DND-41 (cell line): ENCODE measurements around the gene CBLN1.

Experiments used
- ATAC-seq: fragments of 200-7000 bp; cut with Tn5 transposase; 3 replicates; pipeline ENCODE4 v1.9.1; 2021; ENCODE audit warnings: low read depth; ENCODE audit not compliant: insufficient read depth
- DNase-seq: peaks from one replicate; pipeline ENCODE4 v3.0.0-alpha.2; 2020
- H2AFZ ChIP-seq: 2 replicates; pipeline ENCODE4 v1.6.0; 2012; ENCODE audit warnings: low read depth, low read length
- H3K27ac ChIP-seq: 2 replicates; pipeline ENCODE4 v1.5.1; 2012; ENCODE audit warnings: low read length, inconsistent platforms
- H3K27me3 ChIP-seq: fragments of 200-600 bp; sonication (generic); 2 replicates; pipeline ENCODE4 v1.6.0; 2012; ENCODE audit warnings: low read length, mild to moderate bottlenecking, inconsistent platforms; ENCODE audit not compliant: insufficient read depth, poor library complexity
- H3K36me3 ChIP-seq: 2 replicates; pipeline ENCODE4 v1.5.1; 2012; ENCODE audit warnings: low read length, inconsistent platforms; ENCODE audit not compliant: insufficient read depth
- H3K4me1 ChIP-seq: 2 replicates; pipeline ENCODE4 v1.5.1; 2012; ENCODE audit warnings: mild to moderate bottlenecking, low read length; ENCODE audit not compliant: insufficient read depth
- H3K4me2 ChIP-seq: 2 replicates; pipeline ENCODE4 v1.6.0; 2012; ENCODE audit warnings: mild to moderate bottlenecking, moderate library complexity, low read length, inconsistent platforms; ENCODE audit not compliant: insufficient read depth
- H3K4me3 ChIP-seq, 2 experiments: fragments of 200-600 bp in 1 of 2; shearing (Covaris generic) in 1 of 2; 2 replicates each; pipeline ENCODE4 v1.5.1; 2012 to 2016; ENCODE audit warnings: inconsistent platforms in 2 of 2, low read length in 2 of 2, mild to moderate bottlenecking in 2 of 2, low read depth in 1 of 2, moderate library complexity in 1 of 2
- H3K79me2 ChIP-seq: 2 replicates; pipeline ENCODE4 v1.6.0; 2012; ENCODE audit warnings: low read length, inconsistent platforms; ENCODE audit not compliant: insufficient read depth
- H3K9ac ChIP-seq: 2 replicates; pipeline ENCODE4 v1.6.0; 2012; ENCODE audit warnings: low read depth, mild to moderate bottlenecking, inconsistent platforms, low read length, moderate library complexity
- H3K9me3 ChIP-seq: 2 replicates; pipeline ENCODE4 v1.5.1; 2012; ENCODE audit warnings: low read length, moderate library complexity, mild to moderate bottlenecking, inconsistent platforms; ENCODE audit not compliant: insufficient read depth, severe bottlenecking
- H4K20me1 ChIP-seq: 2 replicates; pipeline ENCODE4 v1.6.0; 2012; ENCODE audit warnings: low read length; ENCODE audit not compliant: insufficient read depth
- CTCF ChIP-seq: IDR thresholded peaks from 2 replicates; pipeline ENCODE4 v1.5.1; 2012; ENCODE audit warnings: borderline replicate concordance, low read length, moderate library complexity, mild to moderate bottlenecking; ENCODE audit not compliant: poor library complexity, severe bottlenecking; ENCODE audit errors: extremely low read depth
- EZH2 ChIP-seq: IDR thresholded peaks from 3 replicates; pipeline ENCODE4 v1.6.1; 2012; ENCODE audit warnings: borderline replicate concordance, low read depth, mild to moderate bottlenecking, moderate library complexity, low read length, inconsistent platforms; ENCODE audit not compliant: severe bottlenecking

Gene CBLN1

GRCh38 chr16:49269201-49269600, 12.4 kb downstream of the CBLN1 start:
- TF ChIP-seq CTCF (no peak), EZH2 (no peak)
- H3K79me2 ChIP-seq: no peaks in the 10 kb centered on the region

GRCh38 chr16:49268667-49269066, 13.0 kb downstream of the CBLN1 start:
- no peaks in the 10 kb centered on the region for H4K20me1 ChIP-seq
- DNase-seq (no peak), ATAC-seq (no peak)
- H3K36me3 ChIP-seq: no peaks in the 10 kb centered on the region
- no peak overlapping the region for H3K4me3 ChIP-seq
- H3K27me3 ChIP-seq: peaks cover 4% of the 10 kb centered on the region
- H3K9me3 ChIP-seq: no peaks in the 10 kb centered on the region
- no peak overlapping the region for H2AFZ ChIP-seq
- H3K27ac ChIP-seq: no peak overlapping the region
- H3K9ac ChIP-seq: no peak overlapping the region
- H3K4me2 ChIP-seq: no peak overlapping the region
- TF ChIP-seq EZH2 (no peak), CTCF (no peak)
- H3K79me2 ChIP-seq: no peaks in the 10 kb centered on the region
- no peaks in the 10 kb centered on the region for H3K4me1 ChIP-seq

More at GRCh38 chr16:49269201-49269600, 12.4 kb downstream of the CBLN1 start:
- Histone ChIP-seq H3K4me1 (no peaks in the 10 kb centered on the region), H4K20me1 (no peaks in the 10 kb centered on the region), H3K27me3 (peaks cover 4% of the 10 kb centered on the region), H3K4me2 (no peak overlapping the region), H3K4me3 (no peak overlapping the region), H3K9ac (no peak overlapping the region), H3K27ac (no peak overlapping the region), H3K36me3 (no peaks in the 10 kb centered on the region), H3K9me3 (no peaks in the 10 kb centered on the region), H2AFZ (no peak overlapping the region)
- DNase-seq (no peak), ATAC-seq (no peak)

- Histone ChIP-seq H3K9ac (no peak overlapping the region), H2AFZ (no peak overlapping the region), H3K27me3 (peaks cover 3% of the 10 kb centered on the region), H3K27ac (no peak overlapping the region), H3K79me2 (no peaks in the 10 kb centered on the region), H3K4me3 (no peak overlapping the region), H3K36me3 (no peaks in the 10 kb centered on the region), H3K9me3 (no peaks in the 10 kb centered on the region), H3K4me1 (no peaks in the 10 kb centered on the region), H3K4me2 (no peak overlapping the region), H4K20me1 (no peaks in the 10 kb centered on the region)
- DNase-seq: no peak
- no peak for TF ChIP-seq CTCF
- no peak for TF ChIP-seq EZH2
- ATAC-seq: no peak
Observed at GRCh38 chr16:49262501-49262900, 19.1 kb downstream of the CBLN1 start.

- no peaks in the 10 kb centered on the region for H3K79me2 ChIP-seq
- ATAC-seq (no peak), DNase-seq (no peak)
- no peak overlapping the region for H3K27ac ChIP-seq
- no peak for TF ChIP-seq CTCF
- no peak for TF ChIP-seq EZH2
- no peak overlapping the region for H2AFZ ChIP-seq
- H3K9ac ChIP-seq: no peak overlapping the region
- peaks cover 6% of the 10 kb centered on the region for H3K27me3 ChIP-seq
- H3K4me2 ChIP-seq: no peak overlapping the region
- no peaks in the 10 kb centered on the region for H4K20me1 ChIP-seq
- H3K9me3 ChIP-seq: no peaks in the 10 kb centered on the region
- H3K4me3 ChIP-seq: no peak overlapping the region
- H3K4me1 ChIP-seq: no peaks in the 10 kb centered on the region
- H3K36me3 ChIP-seq: no peaks in the 10 kb centered on the region
Observed at GRCh38 chr16:49261930-49262329, 19.7 kb downstream of the CBLN1 start.
